Esophagus squamous epithelium (tissue), 5 donors: ENCODE measurements around the gene PARD3B. TPM values are rescaled to one million over a fixed set of nuclear protein-coding genes. Genes with fewer than 3 reads are reported as not detected.

Source experiments
- DNase-seq: peaks from one replicate; lab custom pipeline; 2025; lab: John Stamatoyannopoulos, UW
- H3K27ac ChIP-seq, 4 donors: fragments of 200-600 bp; sonication (generic); one replicate each; pipeline ENCODE4 v1.5.1; 2016 to 2019; ENCODE audit warnings: mild to moderate bottlenecking in 1 of 4
- H3K27me3 ChIP-seq, 4 donors: fragments of 200-600 bp; sonication (generic); 1 replicate in 3 of 4; 2 replicates in 1 of 4; pipeline versions ENCODE4 v1.5.1 to v1.6.0; 2017 to 2021; ENCODE audit warnings: antibody characterized with exemption in 1 of 4
- H3K36me3 ChIP-seq, 3 donors: fragments of 200-600 bp; sonication (generic); one replicate each; pipeline ENCODE4 v1.5.1; 2016 to 2019
- H3K4me1 ChIP-seq, 3 donors: fragments of 200-600 bp; sonication (generic); one replicate each; pipeline ENCODE4 v1.5.1; 2017 to 2019
- H3K4me3 ChIP-seq, 4 donors: fragments of 200-600 bp; sonication (generic); 1 replicate in 3 of 4; 2 replicates in 1 of 4; pipeline ENCODE4 v1.5.1; 2016 to 2019; ENCODE audit warnings: mild to moderate bottlenecking in 2 of 4, moderate library complexity in 1 of 4
- H3K9me3 ChIP-seq, 3 donors: fragments of 200-600 bp; sonication (generic); one replicate each; pipeline ENCODE4 v1.5.1; 2016 to 2019
- POLR2A ChIP-seq, 4 donors: fragments of 450-650 bp; IDR thresholded peaks; one replicate each; pipeline ENCODE4 v1.6.1; 2017; ENCODE audit warnings: antibody characterized with exemption in 4 of 4, mild to moderate bottlenecking in 4 of 4, moderate library complexity in 3 of 4
- WGBS, 2 donors: methylation state at CpG; one replicate each; pipeline ENCODE4 v1.1.5; 2018; 5-methylcytosine and 5-hydroxymethylcytosine counted together
- intact Hi-C: fragments of 100-400 bp; cut with DNase I; formaldehyde crosslinking; loops from one replicate; pipeline ENCODE4 v1.15.0; 2022
- total RNA-seq, 4 donors: library from RNA; depleted of rRNA; stranded (reverse); fragments of >200 nt; gene quantifications; one replicate each; pipeline ENCODE4 v1.1.0, GENCODE V29; 2016
- TF ChIP-seq, protein P1 (sequence below), 6 experiments: fragments of 450-650 bp in 4 of 6; fragments of 200-600 bp in 2 of 6; sonication (generic) in 2 of 6; IDR thresholded peaks; one replicate each; pipeline ENCODE4 v1.5.1; 2016 to 2019; ENCODE audit warnings: antibody characterized with exemption in 6 of 6, mild to moderate bottlenecking in 4 of 6, moderate library complexity in 4 of 6
- donor health status: DM: yes; HTN: yes; CAD: no.

Gene PARD3B
- total RNA-seq, 4 donors from 2014 or later: 2.4 to 15.8 (median 4.3) TPM

- WGBS, 2 donors: 42 to 90% methylated on average over 1 of the region's 1 CpG
- DNase-seq: no peak
- no peaks in the 10 kb centered on the region for H3K4me1 ChIP-seq
- no peak overlapping the region for H3K4me3 ChIP-seq
- TF ChIP-seq, protein P1, sequence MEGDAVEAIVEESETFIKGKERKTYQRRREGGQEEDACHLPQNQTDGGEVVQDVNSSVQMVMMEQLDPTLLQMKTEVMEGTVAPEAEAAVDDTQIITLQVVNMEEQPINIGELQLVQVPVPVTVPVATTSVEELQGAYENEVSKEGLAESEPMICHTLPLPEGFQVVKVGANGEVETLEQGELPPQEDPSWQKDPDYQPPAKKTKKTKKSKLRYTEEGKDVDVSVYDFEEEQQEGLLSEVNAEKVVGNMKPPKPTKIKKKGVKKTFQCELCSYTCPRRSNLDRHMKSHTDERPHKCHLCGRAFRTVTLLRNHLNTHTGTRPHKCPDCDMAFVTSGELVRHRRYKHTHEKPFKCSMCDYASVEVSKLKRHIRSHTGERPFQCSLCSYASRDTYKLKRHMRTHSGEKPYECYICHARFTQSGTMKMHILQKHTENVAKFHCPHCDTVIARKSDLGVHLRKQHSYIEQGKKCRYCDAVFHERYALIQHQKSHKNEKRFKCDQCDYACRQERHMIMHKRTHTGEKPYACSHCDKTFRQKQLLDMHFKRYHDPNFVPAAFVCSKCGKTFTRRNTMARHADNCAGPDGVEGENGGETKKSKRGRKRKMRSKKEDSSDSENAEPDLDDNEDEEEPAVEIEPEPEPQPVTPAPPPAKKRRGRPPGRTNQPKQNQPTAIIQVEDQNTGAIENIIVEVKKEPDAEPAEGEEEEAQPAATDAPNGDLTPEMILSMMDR (IDR thresholded peaks at IDR 0.05): no peak
- TF ChIP-seq POLR2A (IDR thresholded peaks at IDR 0.05): no peak
- intact Hi-C loops: no loop called here
- H3K36me3 ChIP-seq: no peaks in the 10 kb centered on the region
- H3K9me3 ChIP-seq: no peaks in the 10 kb centered on the region
- no peaks in the 10 kb centered on the region for H3K27me3 ChIP-seq
- no peak overlapping the region for H3K27ac ChIP-seq
These were observed 14.8 kb upstream of the PARD3B start for GRCh38 chr2:204530464-204530805.

DNA sequence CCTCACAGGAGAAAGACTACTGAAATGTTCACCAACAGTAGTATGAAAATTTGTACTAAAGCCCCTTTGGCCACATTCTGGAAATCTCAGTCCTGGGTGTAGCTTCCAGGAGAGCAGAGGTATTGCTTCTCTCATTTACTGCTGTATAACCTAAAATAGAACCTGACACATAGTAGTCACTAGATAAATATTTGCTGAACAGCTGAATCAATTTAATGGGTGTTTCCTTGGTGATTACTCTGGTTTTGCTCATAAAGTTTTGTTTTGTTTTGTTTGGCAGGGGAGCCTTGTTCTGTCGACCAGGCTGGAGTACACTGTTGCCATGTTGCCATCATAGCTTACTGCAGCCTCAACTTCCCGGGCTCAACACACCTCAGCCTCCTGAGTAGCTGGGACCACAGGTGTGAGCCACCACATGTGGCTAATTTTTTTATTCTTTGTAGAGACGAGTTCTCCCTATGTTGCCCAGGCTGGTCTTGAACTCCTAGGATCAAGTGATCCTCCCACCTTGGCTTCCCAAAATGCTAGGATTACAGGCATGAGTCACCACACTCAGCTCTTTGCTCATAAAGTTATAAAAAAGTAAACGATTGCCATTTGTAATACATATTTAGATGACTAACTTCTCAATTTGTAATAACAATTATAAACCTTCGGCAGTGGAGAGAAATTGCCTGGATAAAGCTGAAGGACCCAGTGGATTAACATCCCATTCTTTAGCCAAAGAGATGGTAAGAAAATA is 11.5 kb upstream of the PARD3B start:
- 23 to 38% methylated on average over 5 of the region's 5 CpGs for WGBS, 2 donors

DNA sequence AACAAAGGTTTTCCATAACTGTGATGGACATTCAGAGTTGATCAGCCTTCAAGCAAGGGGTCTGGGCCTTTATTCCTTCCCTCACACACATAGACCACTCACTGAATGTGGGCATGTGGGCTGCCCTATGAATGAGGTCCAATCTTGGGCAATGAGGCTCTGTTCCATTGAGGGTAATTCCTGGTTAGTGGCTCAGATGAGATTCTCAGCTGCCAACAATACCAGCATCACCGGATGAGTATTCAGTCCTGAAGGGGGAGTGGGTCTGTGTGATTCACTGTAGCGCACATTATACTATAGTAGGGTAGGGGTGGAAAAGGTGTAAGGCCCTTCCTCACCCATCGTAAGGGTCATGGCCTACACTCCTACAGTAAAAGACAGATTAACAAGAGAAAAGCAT is 9.9 kb upstream of the PARD3B start:
- Histone ChIP-seq H3K36me3 (no peaks in the 10 kb centered on the region), H3K4me1 (peaks cover 0 to 3% (median 0%) of the 10 kb centered on the region in 3 donors), H3K27ac (no peak overlapping the region), H3K4me3 (no peak overlapping the region), H3K27me3 (no peaks in the 10 kb centered on the region), H3K9me3 (no peaks in the 10 kb centered on the region)
- intact Hi-C loops: no loop called here
- no peak for DNase-seq
- 91 to 94% methylated on average over 2 to 3 of the region's 3 CpGs for WGBS, 2 donors
- TF ChIP-seq, protein P1 (IDR thresholded peaks at IDR 0.05): no peak
- no peak for TF ChIP-seq POLR2A (IDR thresholded peaks at IDR 0.05)

More for the DNA sequence above, 11.5 kb upstream of the PARD3B start:
- Histone ChIP-seq H3K27ac (no peak overlapping the region), H3K9me3 (no peaks in the 10 kb centered on the region), H3K4me1 (peaks cover 0 to 3% (median 0%) of the 10 kb centered on the region in 3 donors), H3K27me3 (no peaks in the 10 kb centered on the region), H3K4me3 (no peak overlapping the region), H3K36me3 (no peaks in the 10 kb centered on the region)
- TF ChIP-seq, protein P1 (IDR thresholded peaks at IDR 0.05): no peak
- intact Hi-C loops: no loop called here
- DNase-seq: no peak

DNA sequence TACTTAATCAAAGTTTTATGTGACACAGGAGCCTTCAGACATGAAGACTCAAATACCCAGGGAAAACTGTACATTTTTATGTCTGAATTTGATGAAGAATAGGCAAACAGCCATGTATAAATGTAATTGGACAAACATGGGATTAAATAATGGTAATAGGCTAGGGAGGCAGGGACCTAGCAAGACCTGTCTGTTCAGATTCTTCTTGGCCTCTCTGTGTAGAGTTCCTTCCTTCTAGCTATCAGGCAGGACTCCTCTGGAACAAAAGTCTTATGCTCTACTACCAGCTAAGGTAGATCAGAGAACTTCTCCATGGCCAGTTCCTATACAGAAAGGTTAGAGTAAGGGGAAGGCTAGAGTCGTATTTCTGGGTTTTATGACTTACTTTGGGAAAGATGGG is 9.5 kb upstream of the PARD3B start:
- intact Hi-C loops: no loop called here
- WGBS, 2 donors: 82 to 89% methylated on average over 1 of the region's 1 CpG

More for the DNA sequence above, 9.5 kb upstream of the PARD3B start:
- Histone ChIP-seq H3K27ac (no peak overlapping the region), H3K4me1 (peaks cover 0 to 3% (median 0%) of the 10 kb centered on the region in 3 donors), H3K27me3 (no peaks in the 10 kb centered on the region), H3K4me3 (no peak overlapping the region), H3K36me3 (no peaks in the 10 kb centered on the region), H3K9me3 (no peaks in the 10 kb centered on the region)
- no peak for DNase-seq
- TF ChIP-seq, protein P1 (IDR thresholded peaks at IDR 0.05): no peak
- TF ChIP-seq POLR2A (IDR thresholded peaks at IDR 0.05): no peak
